Esophagus squamous epithelium (tissue), 4 donors: ENCODE data around the gene SPECC1L.

Experiments
- CTCF ChIP-seq, 6 experiments: fragments of 450-650 bp in 4 of 6; fragments of 200-600 bp in 2 of 6; sonication (generic) in 2 of 6; IDR thresholded peaks; one replicate each; pipeline ENCODE4 v1.5.1; 2016 to 2019; ENCODE audit warnings: antibody characterized with exemption in 6 of 6, mild to moderate bottlenecking in 4 of 6, moderate library complexity in 4 of 6
- POLR2A ChIP-seq, 4 donors: fragments of 450-650 bp; IDR thresholded peaks; one replicate each; pipeline ENCODE4 v1.6.1; 2017; ENCODE audit warnings: antibody characterized with exemption in 4 of 4, mild to moderate bottlenecking in 4 of 4, moderate library complexity in 3 of 4

DNA sequence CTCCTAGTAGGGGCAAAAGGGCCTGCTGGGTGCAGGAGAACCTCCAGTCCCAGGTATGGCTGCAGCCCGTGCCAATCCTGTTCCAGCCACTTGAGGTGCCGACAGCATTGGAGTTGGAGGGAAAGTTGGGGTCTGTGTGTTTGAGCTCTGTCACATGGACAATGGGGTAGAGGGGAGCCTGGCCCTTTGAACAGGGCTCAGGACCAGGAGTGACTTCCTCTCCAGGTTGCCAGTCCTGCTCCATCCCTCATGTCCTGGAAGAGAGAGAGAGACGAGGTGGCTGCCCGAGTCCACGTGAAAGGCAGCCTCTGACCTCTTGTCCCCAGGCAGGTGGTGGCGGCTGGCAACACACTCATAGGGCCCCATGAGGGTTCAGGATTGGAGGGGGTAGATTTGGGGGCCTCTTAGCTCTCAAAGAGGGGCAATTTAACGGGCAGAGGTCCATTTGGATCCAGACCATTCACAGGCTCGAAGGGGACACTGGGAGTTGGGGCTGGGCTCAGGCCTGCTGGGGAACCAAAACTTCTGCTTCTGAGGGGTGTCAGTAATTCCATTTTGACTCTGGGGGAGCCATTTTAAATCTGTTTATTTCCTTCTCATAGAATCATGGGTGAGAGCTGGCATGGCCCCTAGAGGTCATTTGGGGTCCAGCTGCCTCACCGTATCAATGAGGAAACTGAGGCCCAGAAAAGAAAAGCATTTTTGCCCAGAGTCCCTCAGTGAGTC lies 160.8 kb downstream of the SPECC1L start:
- TF ChIP-seq CTCF (IDR thresholded peaks at IDR 0.05) = no peak
- TF ChIP-seq POLR2A (IDR thresholded peaks at IDR 0.05) = no peak
